Measurements from ENCODE around the gene MEF2D.

DNA sequence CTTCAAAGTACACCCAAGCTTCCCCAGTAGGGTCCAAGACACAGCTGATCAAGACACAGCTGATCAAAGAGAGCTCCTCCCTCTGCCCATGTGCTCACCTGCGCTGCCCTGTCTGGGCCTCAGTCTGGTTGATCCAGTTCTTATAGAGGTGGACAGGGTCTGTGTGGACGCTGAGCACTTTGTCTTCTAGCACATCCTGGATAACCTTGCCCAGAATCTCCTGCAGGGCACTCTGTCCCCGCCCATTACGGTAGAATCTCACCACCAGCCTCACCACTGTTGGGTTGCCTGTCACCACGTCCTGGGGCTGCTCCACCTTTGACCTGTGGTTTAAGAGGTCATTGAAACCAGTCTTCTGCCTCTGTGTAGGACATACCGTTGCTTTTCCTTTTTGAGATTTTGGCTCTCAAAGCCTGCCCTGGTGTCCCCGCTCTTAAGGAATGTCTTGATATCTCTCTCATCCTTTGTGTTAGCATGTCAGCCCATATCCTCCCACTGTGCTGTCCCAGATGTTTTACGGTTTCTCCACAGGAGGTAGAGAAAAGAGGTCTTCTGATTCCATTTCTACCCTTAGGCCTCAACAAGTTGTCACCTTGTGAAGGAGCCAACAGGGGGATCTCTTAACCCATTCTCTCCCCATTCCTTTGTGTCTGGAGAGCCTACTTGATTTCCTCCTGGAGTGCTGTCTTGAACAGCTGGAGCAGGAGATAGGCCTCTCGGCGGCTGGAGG lies 38.3 kb upstream of the MEF2D start:
- TF ChIP-seq POLR2AphosphoS5 (IDR thresholded peaks at IDR 0.05; ENCODE audit: low read depth, low read length) (no peak), TAF1 (IDR thresholded peaks at IDR 0.05; ENCODE audit: borderline replicate concordance, low read depth, low read length) (no peak), POLR2A (IDR thresholded peaks at IDR 0.05; ENCODE audit: low read depth, low read length) (no peak)

Measured in GM12892 (cell line).